Esophagus muscularis mucosa (tissue), 3 donors: Measurements from ENCODE around the gene PIM2.

Experiments used
- EP300 ChIP-seq: sonication (generic); formaldehyde crosslinking; IDR thresholded peaks from one replicate; pipeline ENCODE4 v1.6.1; 2017; ENCODE audit warnings: antibody characterized with exemption
- POLR2A ChIP-seq: fragments of 450-650 bp; IDR thresholded peaks from one replicate; pipeline ENCODE4 v1.6.1; 2017; ENCODE audit warnings: antibody characterized with exemption, moderate library complexity, mild to moderate bottlenecking, low read depth
- POLR2AphosphoS5 ChIP-seq, 2 donors: sonication (generic); formaldehyde crosslinking; IDR thresholded peaks; one replicate each; pipeline ENCODE4 v1.6.1; 2017; ENCODE audit warnings: antibody characterized with exemption in 2 of 2

GRCh38 chrX:48957477-48957826 is 38.6 kb upstream of the PIM2 start, which contains the start of gene OTUD5:
- TF ChIP-seq POLR2A: peak; percentile 12
- no peak for TF ChIP-seq EP300
- TF ChIP-seq POLR2AphosphoS5 (IDR thresholded peaks at IDR 0.05): no peak
